Middle frontal gyrus (tissue), 1 donor: ENCODE measurements around the gene MYOCOS.
A peak's percentile ranks its signal among the peaks of the same experiment; 100 is the strongest.
"Not testable (repeated sequence)": the region's sequence is repeated elsewhere in the genome, so short reads cannot be mapped to it uniquely, and the experiment has no call there.

Experiments used
- DNase-seq: peaks from one replicate; pipeline ENCODE4 v3.0.0-alpha.2; 2015; ENCODE audit warnings: low spot score; ENCODE audit errors: extremely low spot score

The MYOCOS gene

GRCh38 chr1:171622152-171622462, at the start of gene MYOCOS:
Gene MYOCOS (plus strand): TSS chr1:171622243. CDS start chr1:171623884, 1,641 bp downstream.
- DNase-seq = no peak

GRCh38 chr1:171576144-171576543, 45.9 kb upstream of the MYOCOS start:
- no peak for DNase-seq

- no peak for DNase-seq
Observed at GRCh38 chr1:171581226-171581625, 40.8 kb upstream of the MYOCOS start.

GRCh38 chr1:171581766-171582165, 40.3 kb upstream of the MYOCOS start:
- no peak for DNase-seq

- DNase-seq = no peak
Observed at GRCh38 chr1:171582589-171582988, 39.5 kb upstream of the MYOCOS start.

GRCh38 chr1:171583591-171584201, 38.3 kb upstream of the MYOCOS start:
- peak; percentile 11 for DNase-seq

- DNase-seq = no peak
Observed at GRCh38 chr1:171585715-171586114, 36.3 kb upstream of the MYOCOS start.

- no peak for DNase-seq
Observed at GRCh38 chr1:171588230-171588629, 33.8 kb upstream of the MYOCOS start.

- DNase-seq = no peak
Observed at GRCh38 chr1:171590022-171590421, 32.0 kb upstream of the MYOCOS start.

GRCh38 chr1:171595324-171595723, 26.7 kb upstream of the MYOCOS start:
- no peak for DNase-seq

GRCh38 chr1:171596119-171596518, 25.9 kb upstream of the MYOCOS start:
- DNase-seq = no peak

GRCh38 chr1:171596705-171597104, 25.3 kb upstream of the MYOCOS start:
- DNase-seq = no peak

- DNase-seq = no peak
Observed at GRCh38 chr1:171597203-171597602, 24.8 kb upstream of the MYOCOS start.

GRCh38 chr1:171600310-171600709, 21.7 kb upstream of the MYOCOS start:
- DNase-seq = not testable (repeated sequence)

- DNase-seq = no peak
Observed at GRCh38 chr1:171600862-171601261, 21.2 kb upstream of the MYOCOS start.

GRCh38 chr1:171603042-171603441, 19.0 kb upstream of the MYOCOS start:
- not testable (repeated sequence) for DNase-seq

GRCh38 chr1:171606402-171606941, 15.6 kb upstream of the MYOCOS start:
- no peak for DNase-seq

GRCh38 chr1:171610385-171610784, 11.7 kb upstream of the MYOCOS start:
- no peak for DNase-seq

- no peak for DNase-seq
Observed at GRCh38 chr1:171611306-171611705, 10.7 kb upstream of the MYOCOS start.

GRCh38 chr1:171613282-171613681, 8.8 kb upstream of the MYOCOS start:
- DNase-seq = no peak

- not testable (repeated sequence) for DNase-seq
Observed at GRCh38 chr1:171615122-171615906, 6.7 kb upstream of the MYOCOS start.

GRCh38 chr1:171616586-171616985, 5.5 kb upstream of the MYOCOS start:
- no peak for DNase-seq
